HG03575 (cell line): ENCODE results near the gene EEF2KMT.

ENCODE experiments used
- ATAC-seq: cut with Tn5 transposase; IDR thresholded peaks from one replicate; pipeline ENCODE4 v1.9.1; 2021; ENCODE audit not compliant: unreplicated experiment, insufficient number of reproducible peaks, low FRiP score; ENCODE audit errors: extremely low read depth

Gene EEF2KMT

GRCh38 chr16:5073279-5073629 lies 24.3 kb downstream of the EEF2KMT start:
- ATAC-seq = no peak

GRCh38 chr16:5072334-5073278 lies 25.0 kb downstream of the EEF2KMT start:
- no peak for ATAC-seq

GRCh38 chr16:5071681-5072333 lies 25.8 kb downstream of the EEF2KMT start, which contains the start of gene ALG1:
ALG1 (plus strand) TSS chr16:5071843; CDS start chr16:5071850, 7 bp downstream.
- peak; percentile 41 for ATAC-seq

GRCh38 chr16:5071341-5071680 lies 26.3 kb downstream of the EEF2KMT start:
- no peak for ATAC-seq

GRCh38 chr16:5070431-5071186 lies 27.0 kb downstream of the EEF2KMT start:
- ATAC-seq = no peak

GRCh38 chr16:5069854-5070253 lies 27.7 kb downstream of the EEF2KMT start:
- no peak for ATAC-seq

GRCh38 chr16:5069048-5069447 lies 28.5 kb downstream of the EEF2KMT start:
- ATAC-seq = no peak

- ATAC-seq = no peak
Measured at GRCh38 chr16:5066511-5066910, 31.1 kb downstream of the EEF2KMT start.

GRCh38 chr16:5065813-5066212 lies 31.8 kb downstream of the EEF2KMT start, which contains the start of gene C16orf89:
C16orf89 (minus strand) TSS chr16:5065956; CDS start chr16:5065908, 48 bp downstream.
- ATAC-seq = no peak

GRCh38 chr16:5065326-5065725 lies 32.3 kb downstream of the EEF2KMT start:
- ATAC-seq = no peak

GRCh38 chr16:5064915-5065314 lies 32.7 kb downstream of the EEF2KMT start:
- no peak for ATAC-seq

GRCh38 chr16:5062790-5063765 lies 34.5 kb downstream of the EEF2KMT start:
- ATAC-seq = no peak

- ATAC-seq = no peak
Measured at GRCh38 chr16:5062051-5062450, 35.5 kb downstream of the EEF2KMT start.

- ATAC-seq = no peak
Measured at GRCh38 chr16:5060073-5060641, 37.4 kb downstream of the EEF2KMT start.

GRCh38 chr16:5059386-5060072 lies 38.1 kb downstream of the EEF2KMT start:
- no peak for ATAC-seq

- ATAC-seq = no peak
Measured at GRCh38 chr16:5058476-5058875, 39.1 kb downstream of the EEF2KMT start.

- no peak for ATAC-seq
Measured at GRCh38 chr16:5056352-5056751, 41.2 kb downstream of the EEF2KMT start.
